Measurements from ENCODE around the gene WAS. TPM values are rescaled to one million over a fixed set of nuclear protein-coding genes. Genes with fewer than 3 reads are reported as not detected.

Gene WAS
- total and polyA plus RNA-seq, 11 donors = 1.1 to 26.8 (median 2.9) TPM

- Histone ChIP-seq H3K27ac (peak overlapping the region in 2 of 12 donors; percentile 86 to 88), H3K4me3 (peak overlapping the region in 3 of 12 donors; percentile 53 to 86 (median 63)), H3K4me1 (peaks cover 0 to 16% (median 2%) of the 10 kb centered on the region in 12 donors), H3K9me3 (no peaks in the 10 kb centered on the region), H3K27me3 (peaks cover 0 to 10% (median 0%) of the 10 kb centered on the region in 9 donors), H3K36me3 (peaks cover 0 to 10% (median 0%) of the 10 kb centered on the region in 9 donors)
- WGBS, 4 donors = 31 to 54% (median 40%) methylated on average over 9 to 15 of the region's 15 CpGs
- DNase-seq = no peak
- TF ChIP-seq POLR2A (IDR thresholded peaks at IDR 0.05) = no peak
- TF ChIP-seq, protein P1, sequence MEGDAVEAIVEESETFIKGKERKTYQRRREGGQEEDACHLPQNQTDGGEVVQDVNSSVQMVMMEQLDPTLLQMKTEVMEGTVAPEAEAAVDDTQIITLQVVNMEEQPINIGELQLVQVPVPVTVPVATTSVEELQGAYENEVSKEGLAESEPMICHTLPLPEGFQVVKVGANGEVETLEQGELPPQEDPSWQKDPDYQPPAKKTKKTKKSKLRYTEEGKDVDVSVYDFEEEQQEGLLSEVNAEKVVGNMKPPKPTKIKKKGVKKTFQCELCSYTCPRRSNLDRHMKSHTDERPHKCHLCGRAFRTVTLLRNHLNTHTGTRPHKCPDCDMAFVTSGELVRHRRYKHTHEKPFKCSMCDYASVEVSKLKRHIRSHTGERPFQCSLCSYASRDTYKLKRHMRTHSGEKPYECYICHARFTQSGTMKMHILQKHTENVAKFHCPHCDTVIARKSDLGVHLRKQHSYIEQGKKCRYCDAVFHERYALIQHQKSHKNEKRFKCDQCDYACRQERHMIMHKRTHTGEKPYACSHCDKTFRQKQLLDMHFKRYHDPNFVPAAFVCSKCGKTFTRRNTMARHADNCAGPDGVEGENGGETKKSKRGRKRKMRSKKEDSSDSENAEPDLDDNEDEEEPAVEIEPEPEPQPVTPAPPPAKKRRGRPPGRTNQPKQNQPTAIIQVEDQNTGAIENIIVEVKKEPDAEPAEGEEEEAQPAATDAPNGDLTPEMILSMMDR (IDR thresholded peaks at IDR 0.05) = no peak
- intact Hi-C loops (cut with DNase I) = loop anchor here in 6 of 10 donors (5.0 to 10.0 kb wide), 5 partner anchors 42 to 360 kb away; partner anchors contain the start of genes HDAC6 (in 4 of the 6), CCDC120 (in 1 of the 6), PQBP1 (in 1 of the 6) and TIMM17B (in 1 of the 6)
- ATAC-seq = no peak
Observed at GRCh38 chrX:48694776-48695533, 11.4 kb downstream of the WAS start.

GRCh38 chrX:48695534-48695896 is 11.9 kb downstream of the WAS start:
- H3K27me3 ChIP-seq = peaks cover 0 to 10% (median 0%) of the 10 kb centered on the region in 9 donors
- H3K9me3 ChIP-seq = no peaks in the 10 kb centered on the region
- 21 to 60% (median 41%) methylated on average over 14 of the region's 14 CpGs for WGBS, 4 donors
- no peak for TF ChIP-seq POLR2A (IDR thresholded peaks at IDR 0.05)
- TF ChIP-seq, protein P1 (IDR thresholded peaks at IDR 0.05) = no peak
- H3K27ac ChIP-seq = peak overlapping the region in 11 of 12 donors; percentile 70 to 93 (median 88)
- no peak for ATAC-seq
- H3K4me1 ChIP-seq = peaks cover 0 to 16% (median 2%) of the 10 kb centered on the region in 12 donors
- peak overlapping the region in 10 of 12 donors; percentile 41 to 87 (median 66) for H3K4me3 ChIP-seq
- intact Hi-C loops (cut with DNase I) = loop anchor here in 6 of 10 donors (5.0 to 10.0 kb wide), 5 partner anchors 42 to 359 kb away; partner anchors contain the start of genes HDAC6 (in 4 of the 6), CCDC120 (in 1 of the 6), PQBP1 (in 1 of the 6) and TIMM17B (in 1 of the 6)
- H3K36me3 ChIP-seq = peaks cover 0 to 15% (median 4%) of the 10 kb centered on the region in 9 donors
- no peak for DNase-seq

DNA sequence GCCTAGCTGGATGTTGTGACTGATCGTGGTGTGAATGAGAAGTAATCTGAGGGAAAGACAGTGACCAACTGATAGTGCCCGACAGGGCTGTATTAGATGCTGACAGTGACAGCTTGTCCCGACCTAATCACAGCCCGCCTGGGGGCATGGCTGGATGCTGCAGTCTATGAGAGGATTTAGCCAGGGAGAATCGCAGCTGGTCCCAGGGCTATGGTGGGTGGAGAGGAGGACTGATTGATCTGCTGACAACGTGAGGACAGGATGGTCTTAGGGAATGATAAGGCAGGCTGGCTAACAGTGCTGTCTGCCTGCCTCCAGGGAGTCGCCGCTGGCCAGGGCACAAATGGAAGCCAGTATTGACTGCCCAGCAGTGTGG is 12.3 kb downstream of the WAS start:
- Histone ChIP-seq H3K4me3 (peak overlapping the region in 11 of 12 donors; percentile 41 to 87 (median 63)), H3K36me3 (peaks cover 0 to 19% (median 4%) of the 10 kb centered on the region in 9 donors), H3K9me3 (no peaks in the 10 kb centered on the region), H3K4me1 (peaks cover 0 to 16% (median 2%) of the 10 kb centered on the region in 12 donors), H3K27me3 (peaks cover 0 to 9% (median 0%) of the 10 kb centered on the region in 9 donors), H3K27ac (peak overlapping the region; percentile 61 to 93 (median 87))
- ATAC-seq (peak; percentile 17 to 26 (median 20)), DNase-seq (no peak)
- no peak for TF ChIP-seq POLR2A (IDR thresholded peaks at IDR 0.05)
- TF ChIP-seq, protein P1 (IDR thresholded peaks at IDR 0.05) = no peak
- WGBS, 4 donors = 2 to 57% (median 20%) methylated on average over 8 of the region's 8 CpGs
- intact Hi-C loops (cut with DNase I) = loop anchor here in 6 of 10 donors (1.0 to 10.0 kb wide), 7 partner anchors 19 to 359 kb away; partner anchors contain the start of genes HDAC6 (in 5 of the 6), CCDC120 (in 1 of the 6), PQBP1 (in 1 of the 6) and TIMM17B (in 1 of the 6)

Data from heart left ventricle (tissue), 16 donors.